Measurements from ENCODE around the gene PRPF38A. TPM values are rescaled to one million over a fixed set of nuclear protein-coding genes. Genes with fewer than 3 reads are reported as not detected.

PRPF38A gene, protein sequence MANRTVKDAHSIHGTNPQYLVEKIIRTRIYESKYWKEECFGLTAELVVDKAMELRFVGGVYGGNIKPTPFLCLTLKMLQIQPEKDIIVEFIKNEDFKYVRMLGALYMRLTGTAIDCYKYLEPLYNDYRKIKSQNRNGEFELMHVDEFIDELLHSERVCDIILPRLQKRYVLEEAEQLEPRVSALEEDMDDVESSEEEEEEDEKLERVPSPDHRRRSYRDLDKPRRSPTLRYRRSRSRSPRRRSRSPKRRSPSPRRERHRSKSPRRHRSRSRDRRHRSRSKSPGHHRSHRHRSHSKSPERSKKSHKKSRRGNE
- 38.2 TPM for total RNA-seq
- long read RNA-seq, full-length matches to known transcripts, result 21 of 40 reads
- long read RNA-seq, partial matches to known transcripts, result 15 of 40 reads
- long read RNA-seq, other reads (novel, unspliced or antisense), result 4 of 40 reads

DNA sequence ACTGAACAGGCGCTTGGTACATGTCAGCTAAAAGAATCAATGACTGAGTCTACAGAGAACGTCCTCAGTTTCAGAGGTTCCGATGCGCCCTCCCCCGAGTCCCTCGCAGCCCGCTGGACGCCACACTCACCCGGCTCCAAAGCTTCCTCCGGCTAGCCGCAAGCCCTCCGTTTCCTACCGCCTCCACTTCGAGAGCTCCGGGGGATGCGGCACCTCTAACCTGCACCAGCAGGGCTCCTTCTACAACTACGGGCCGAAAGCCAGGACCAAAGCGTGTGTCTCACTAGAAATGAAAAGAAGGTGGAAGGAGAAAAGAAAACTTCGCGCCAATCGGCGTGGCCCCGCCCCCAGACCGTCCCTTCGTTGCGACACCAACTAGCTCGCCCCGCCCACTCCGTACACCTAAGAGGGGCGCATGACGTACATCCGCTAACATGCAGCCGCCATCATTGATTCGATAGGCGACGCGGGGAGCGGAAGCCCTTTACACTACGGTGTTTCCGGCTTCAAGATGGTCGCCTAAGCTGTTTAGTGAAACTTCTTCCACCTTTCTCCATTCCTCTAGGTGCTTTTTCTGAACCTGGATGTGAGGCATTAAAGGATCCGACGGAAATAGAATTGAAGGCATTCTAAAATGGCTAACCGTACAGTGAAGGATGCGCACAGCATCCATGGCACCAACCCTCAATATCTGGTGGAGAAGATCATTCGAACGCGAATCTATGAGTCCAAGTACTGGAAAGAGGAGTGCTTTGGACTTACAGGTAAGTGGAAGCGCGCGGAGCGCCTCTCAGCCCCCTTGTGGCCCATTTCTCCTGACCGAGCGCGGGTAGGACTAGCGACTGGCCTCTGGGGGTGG lies at the start of gene PRPF38A, which contains the start of gene ORC1:
Gene PRPF38A, plus strand, starts transcription at position 487 of the 859 bp plus-strand sequence. Its CDS starts 148 bp downstream, at position 635.
Gene ORC1, minus strand, starts transcription at position 308 of the 859 bp plus-strand sequence. CDS start 2,200 bp downstream, outside the sequence.
- Histone ChIP-seq H3K27me3 (no peaks in the 10 kb centered on the region), H3K4me1 (peaks cover 10% of the 10 kb centered on the region), H3K27ac (peak within 1 kb of the TSS; percentile 93), H3K9me3 (no peaks in the 10 kb centered on the region), H3K4me3 (peak within 1 kb of the TSS; percentile 78), H3K36me3 (peaks cover 32% of the 10 kb centered on the region)
- peak; percentile 99 for ATAC-seq
- TF ChIP-seq, protein P1, sequence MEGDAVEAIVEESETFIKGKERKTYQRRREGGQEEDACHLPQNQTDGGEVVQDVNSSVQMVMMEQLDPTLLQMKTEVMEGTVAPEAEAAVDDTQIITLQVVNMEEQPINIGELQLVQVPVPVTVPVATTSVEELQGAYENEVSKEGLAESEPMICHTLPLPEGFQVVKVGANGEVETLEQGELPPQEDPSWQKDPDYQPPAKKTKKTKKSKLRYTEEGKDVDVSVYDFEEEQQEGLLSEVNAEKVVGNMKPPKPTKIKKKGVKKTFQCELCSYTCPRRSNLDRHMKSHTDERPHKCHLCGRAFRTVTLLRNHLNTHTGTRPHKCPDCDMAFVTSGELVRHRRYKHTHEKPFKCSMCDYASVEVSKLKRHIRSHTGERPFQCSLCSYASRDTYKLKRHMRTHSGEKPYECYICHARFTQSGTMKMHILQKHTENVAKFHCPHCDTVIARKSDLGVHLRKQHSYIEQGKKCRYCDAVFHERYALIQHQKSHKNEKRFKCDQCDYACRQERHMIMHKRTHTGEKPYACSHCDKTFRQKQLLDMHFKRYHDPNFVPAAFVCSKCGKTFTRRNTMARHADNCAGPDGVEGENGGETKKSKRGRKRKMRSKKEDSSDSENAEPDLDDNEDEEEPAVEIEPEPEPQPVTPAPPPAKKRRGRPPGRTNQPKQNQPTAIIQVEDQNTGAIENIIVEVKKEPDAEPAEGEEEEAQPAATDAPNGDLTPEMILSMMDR (IDR thresholded peaks at IDR 0.05), result peak; percentile 45
- DNase-seq, result peak; percentile 97
- intact Hi-C loops (cut with DNase I), result no loop called here

DNA sequence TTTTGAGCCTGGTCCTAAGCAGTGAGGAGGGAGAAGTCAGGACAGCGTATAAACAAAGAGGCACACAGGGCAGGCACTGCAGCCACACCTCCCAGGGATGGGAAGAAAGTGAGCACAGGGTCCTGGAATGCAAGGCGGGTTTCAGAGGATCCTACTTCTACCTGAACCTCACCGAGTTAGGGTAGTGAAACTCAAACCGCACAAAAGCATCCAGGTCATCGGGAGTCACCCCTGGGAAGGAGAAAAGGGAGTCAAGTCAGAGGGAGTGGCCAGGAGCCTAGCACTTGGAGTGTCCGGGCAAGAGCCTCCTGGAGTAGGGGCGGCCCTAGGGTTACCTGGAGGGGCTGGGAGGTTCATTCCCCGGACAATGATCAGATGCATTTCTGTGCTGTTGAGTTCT lies 49.0 kb upstream of the PRPF38A start:
- intact Hi-C loops (cut with DNase I), result no loop called here
- H3K36me3 ChIP-seq, result peaks cover 95% of the 10 kb centered on the region
- no peak overlapping the region for H3K4me3 ChIP-seq
- TF ChIP-seq, protein P1 (IDR thresholded peaks at IDR 0.05), result no peak
- H3K27me3 ChIP-seq, result no peaks in the 10 kb centered on the region
- DNase-seq (peak; percentile 34), ATAC-seq (no peak)
- H3K9me3 ChIP-seq, result no peaks in the 10 kb centered on the region
- no peaks in the 10 kb centered on the region for H3K4me1 ChIP-seq
- no peak overlapping the region for H3K27ac ChIP-seq

DNA sequence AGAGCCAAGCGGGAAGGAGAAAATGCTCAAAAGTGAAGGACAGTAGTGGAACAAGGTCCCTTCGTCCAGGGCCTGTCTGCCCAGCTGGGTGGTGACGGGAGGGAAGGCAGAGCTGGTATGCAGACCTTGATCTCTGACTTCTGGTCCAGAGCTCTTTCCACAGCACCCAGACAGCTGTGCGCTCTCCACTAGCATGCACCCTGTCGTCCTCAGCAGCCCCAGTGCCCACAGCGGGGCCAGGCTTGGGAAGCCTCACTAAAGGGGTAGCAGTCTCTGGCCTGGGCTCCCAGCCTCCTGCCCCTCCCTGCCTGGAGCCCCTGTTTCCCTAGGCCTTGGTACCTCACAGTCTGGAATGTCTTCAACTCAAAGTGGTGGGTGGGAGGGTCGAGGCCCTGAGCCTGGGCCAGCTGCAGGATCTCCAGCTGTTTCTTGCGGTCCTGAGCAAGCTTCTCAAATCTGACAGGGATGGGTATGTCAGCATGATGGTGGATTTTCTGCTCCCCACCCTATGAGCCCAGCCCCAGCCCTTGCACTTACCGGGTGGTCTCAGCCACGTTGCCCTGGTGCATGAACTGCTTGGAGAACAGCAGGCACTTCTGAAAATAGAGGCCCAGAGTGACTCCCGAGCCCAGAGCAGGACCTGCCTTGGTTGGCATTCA lies 48.4 kb upstream of the PRPF38A start:
- Histone ChIP-seq H3K4me1 (no peaks in the 10 kb centered on the region), H3K27ac (no peak overlapping the region), H3K4me3 (no peak overlapping the region), H3K36me3 (peaks cover 95% of the 10 kb centered on the region), H3K27me3 (no peaks in the 10 kb centered on the region), H3K9me3 (no peaks in the 10 kb centered on the region)
- intact Hi-C loops (cut with DNase I), result no loop called here
- ATAC-seq, result no peak
- TF ChIP-seq, protein P1 (IDR thresholded peaks at IDR 0.05), result no peak
- DNase-seq, result peak; percentile 50

DNA sequence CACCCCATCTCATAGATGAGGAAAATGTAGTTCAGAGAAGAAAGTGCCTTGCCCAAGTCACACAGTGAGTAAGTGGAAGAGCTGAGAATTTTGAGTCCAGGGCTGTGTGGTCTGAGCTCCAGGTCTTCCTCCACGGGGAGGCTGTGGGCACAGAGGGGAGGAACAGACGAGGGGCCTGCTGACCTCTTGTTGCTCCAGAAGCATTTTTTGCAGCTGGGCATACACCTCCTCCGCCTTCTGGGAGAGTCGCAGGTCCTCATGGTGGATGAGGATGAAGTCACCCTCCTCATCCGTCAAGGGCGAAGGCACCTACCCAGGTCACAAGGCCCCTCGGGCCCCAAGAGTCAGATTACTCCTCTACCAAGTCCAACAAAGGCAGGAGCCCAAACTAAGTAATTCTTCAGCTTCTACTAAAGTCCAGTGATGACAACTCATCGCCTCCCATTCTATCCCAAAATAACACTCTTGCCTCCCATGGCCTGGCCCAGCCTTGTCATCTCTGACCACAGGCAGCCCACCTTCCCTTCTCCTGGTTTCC lies 47.5 kb upstream of the PRPF38A start:
- DNase-seq (peak; percentile 31), ATAC-seq (no peak)
- Histone ChIP-seq H3K27ac (no peak overlapping the region), H3K4me1 (no peaks in the 10 kb centered on the region), H3K36me3 (peaks cover 98% of the 10 kb centered on the region), H3K9me3 (no peaks in the 10 kb centered on the region), H3K4me3 (no peak overlapping the region), H3K27me3 (no peaks in the 10 kb centered on the region)
- TF ChIP-seq, protein P1 (IDR thresholded peaks at IDR 0.05), result no peak
- intact Hi-C loops (cut with DNase I), result no loop called here

DNA sequence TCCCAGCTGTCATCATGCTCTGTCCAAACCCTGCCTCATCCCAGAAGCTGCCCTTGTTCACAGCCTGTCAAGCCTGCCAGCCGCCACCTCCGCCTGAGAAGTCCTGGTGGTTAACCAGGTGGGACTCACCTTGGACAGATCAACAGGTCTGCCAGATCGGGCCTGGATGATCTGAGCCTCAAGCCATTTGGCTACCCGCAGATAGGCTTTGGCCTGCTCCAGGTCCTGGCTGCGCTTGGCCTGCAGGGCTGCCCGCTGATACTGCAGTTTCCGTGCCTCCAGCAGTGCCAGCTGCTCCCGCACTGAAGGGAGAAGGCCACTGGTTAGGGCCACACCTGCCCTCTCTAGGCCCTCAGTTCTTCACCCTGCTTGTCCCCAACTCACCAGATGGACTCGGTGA lies 47.0 kb upstream of the PRPF38A start:
- TF ChIP-seq, protein P1 (IDR thresholded peaks at IDR 0.05), result no peak
- H3K9me3 ChIP-seq, result no peaks in the 10 kb centered on the region
- no peak overlapping the region for H3K27ac ChIP-seq
- no peak overlapping the region for H3K4me3 ChIP-seq
- DNase-seq (peak; percentile 52), ATAC-seq (no peak)
- peaks cover 100% of the 10 kb centered on the region for H3K36me3 ChIP-seq
- no peaks in the 10 kb centered on the region for H3K4me1 ChIP-seq
- intact Hi-C loops (cut with DNase I), result no loop called here
- no peaks in the 10 kb centered on the region for H3K27me3 ChIP-seq

Data from upper lobe of right lung (tissue), 1 donor.